GM12801 (cell line): ENCODE measurements around the gene RASA3.

Experiments used
- CTCF ChIP-seq: IDR thresholded peaks from one replicate; pipeline ENCODE4 v1.5.1; 2011; ENCODE audit warnings: control low read depth; ENCODE audit not compliant: insufficient read length; ENCODE audit errors: extremely low read depth

The RASA3 gene

GRCh38 chr13:114046431-114046975, 85.9 kb downstream of the RASA3 start:
- TF ChIP-seq CTCF = no peak

GRCh38 chr13:114045113-114045735, 87.2 kb downstream of the RASA3 start:
- TF ChIP-seq CTCF = no peak

GRCh38 chr13:114044486-114044885, 87.9 kb downstream of the RASA3 start:
- no peak for TF ChIP-seq CTCF

GRCh38 chr13:114043421-114044053, 88.9 kb downstream of the RASA3 start:
- TF ChIP-seq CTCF = no peak

GRCh38 chr13:114042066-114042815, 90.2 kb downstream of the RASA3 start:
- no peak for TF ChIP-seq CTCF

- no peak for TF ChIP-seq CTCF
These were observed 90.9 kb downstream of the RASA3 start for GRCh38 chr13:114041493-114041892.

- TF ChIP-seq CTCF = no peak
These were observed 92.8 kb downstream of the RASA3 start for GRCh38 chr13:114039471-114040141.
